Uterus (tissue), 2 donors: ENCODE results near the gene CAMK2G.

Experiments
- POLR2A ChIP-seq, 2 donors: fragments of 450-650 bp; IDR thresholded peaks; one replicate each; pipeline ENCODE4 v1.6.1; 2016; ENCODE audit warnings: antibody characterized with exemption in 2 of 2, mild to moderate bottlenecking in 1 of 2, moderate library complexity in 1 of 2
- TF ChIP-seq, protein P1 (sequence below), 4 experiments: fragments of 200-600 bp in 2 of 4; fragments of 450-650 bp in 2 of 4; sonication (generic) in 2 of 4; IDR thresholded peaks; one replicate each; pipeline ENCODE4 v1.5.1; 2016 to 2019; ENCODE audit warnings: antibody characterized with exemption in 4 of 4, mild to moderate bottlenecking in 2 of 4, moderate library complexity in 1 of 4

DNA sequence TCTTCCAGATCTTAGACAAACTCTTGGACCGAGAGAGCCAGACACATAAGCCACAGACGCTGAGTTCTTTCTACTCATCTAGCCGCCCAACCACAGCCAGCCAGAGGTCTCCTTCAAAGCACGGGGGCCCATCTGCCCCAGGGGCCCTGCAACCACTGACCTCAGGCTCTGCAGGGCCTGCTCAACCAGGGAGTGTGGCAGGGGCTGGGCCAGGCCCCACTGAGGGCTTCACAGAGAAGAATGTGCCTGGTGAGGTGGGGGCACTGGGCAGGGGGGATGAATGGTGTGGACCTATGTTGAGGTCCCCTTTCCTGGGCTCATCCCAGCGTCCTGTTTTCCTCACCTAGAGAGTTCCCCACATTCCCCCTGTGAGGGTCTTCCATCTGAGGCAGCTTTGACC, 77.6 kb downstream of the CAMK2G start:
- TF ChIP-seq, protein P1, sequence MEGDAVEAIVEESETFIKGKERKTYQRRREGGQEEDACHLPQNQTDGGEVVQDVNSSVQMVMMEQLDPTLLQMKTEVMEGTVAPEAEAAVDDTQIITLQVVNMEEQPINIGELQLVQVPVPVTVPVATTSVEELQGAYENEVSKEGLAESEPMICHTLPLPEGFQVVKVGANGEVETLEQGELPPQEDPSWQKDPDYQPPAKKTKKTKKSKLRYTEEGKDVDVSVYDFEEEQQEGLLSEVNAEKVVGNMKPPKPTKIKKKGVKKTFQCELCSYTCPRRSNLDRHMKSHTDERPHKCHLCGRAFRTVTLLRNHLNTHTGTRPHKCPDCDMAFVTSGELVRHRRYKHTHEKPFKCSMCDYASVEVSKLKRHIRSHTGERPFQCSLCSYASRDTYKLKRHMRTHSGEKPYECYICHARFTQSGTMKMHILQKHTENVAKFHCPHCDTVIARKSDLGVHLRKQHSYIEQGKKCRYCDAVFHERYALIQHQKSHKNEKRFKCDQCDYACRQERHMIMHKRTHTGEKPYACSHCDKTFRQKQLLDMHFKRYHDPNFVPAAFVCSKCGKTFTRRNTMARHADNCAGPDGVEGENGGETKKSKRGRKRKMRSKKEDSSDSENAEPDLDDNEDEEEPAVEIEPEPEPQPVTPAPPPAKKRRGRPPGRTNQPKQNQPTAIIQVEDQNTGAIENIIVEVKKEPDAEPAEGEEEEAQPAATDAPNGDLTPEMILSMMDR (IDR thresholded peaks at IDR 0.05): no peak
- no peak for TF ChIP-seq POLR2A (IDR thresholded peaks at IDR 0.05)
